SK-N-SH (cell line): ENCODE measurements around the gene MINDY4. TPM values are rescaled to one million over a fixed set of nuclear protein-coding genes. Genes with fewer than 3 reads are reported as not detected.
A peak's percentile ranks its signal among the peaks of the same experiment; 100 is the strongest.

ENCODE experiments used
- CTCF ChIA-PET: fragments of 300-600, 350-600 bp; formaldehyde crosslinking; extraction: SDS; loops from one replicate; lab custom pipeline; 2021; lab: Yijun Ruan, JAX
- POLR2A ChIA-PET: fragments of 350-600 bp; sonication (Branson Sonifier 250); formaldehyde crosslinking; extraction: SDS; loops from one replicate; lab custom pipeline; 2020; ENCODE audit warnings: antibody characterized with exemption, inconsistent platforms; lab: Yijun Ruan, JAX
- DNase-seq: peaks from one replicate; pipeline ENCODE4 v3.0.0; 2012
- H2AFZ ChIP-seq: fragments of 200-600 bp; sonication (generic); 2 replicates; pipeline ENCODE4 v1.8.1; 2016; ENCODE audit warnings: antibody characterized with exemption, mild to moderate bottlenecking, low read depth
- H3F3A ChIP-seq: fragments of 200-600 bp; sonication (generic); replicated peaks from 2 replicates; pipeline ENCODE3; 2016; ENCODE audit warnings: antibody characterized with exemption, mild to moderate bottlenecking; ENCODE audit not compliant: insufficient read depth
- H3K27ac ChIP-seq, 2 experiments: fragments of 200-500 bp in 1 of 2; fragments of 200-600 bp in 1 of 2; sonication (Bioruptor generic) in 1 of 2; sonication (generic), shearing (Covaris generic) in 1 of 2; 2 replicates each; pipeline versions ENCODE4 v1.5.1 to v1.6.1; 2014 to 2016; ENCODE audit warnings: low read depth in 2 of 2, inconsistent platforms in 1 of 2, low read length in 1 of 2, mild to moderate bottlenecking in 1 of 2, mixed read lengths in 1 of 2
- H3K27me3 ChIP-seq: fragments of 200-600 bp; sonication (generic), shearing (Covaris generic); 2 replicates; pipeline ENCODE4 v1.6.1; 2016; ENCODE audit warnings: mixed run types; ENCODE audit not compliant: insufficient read depth
- H3K36me3 ChIP-seq, 2 experiments: fragments of 200-500 bp in 1 of 2; fragments of 200-600 bp in 1 of 2; sonication (Bioruptor generic) in 1 of 2; sonication (generic) in 1 of 2; replicated peaks in 1 of 2; 2 replicates each; pipeline versions ENCODE3 to v1.5.1; 2014 to 2016; ENCODE audit warnings: low read length in 1 of 2, mild to moderate bottlenecking in 1 of 2; ENCODE audit not compliant: insufficient read depth in 2 of 2, control insufficient read depth in 1 of 2
- H3K4me1 ChIP-seq, 2 experiments: fragments of 200-500 bp in 1 of 2; fragments of 200-600 bp in 1 of 2; sonication (Bioruptor generic) in 1 of 2; sonication (generic), shearing (Covaris generic) in 1 of 2; 2 replicates each; pipeline versions ENCODE4 v1.5.1 to v1.6.1; 2014 to 2016; ENCODE audit warnings: low read depth in 1 of 2, low read length in 1 of 2, mixed run types in 1 of 2; ENCODE audit not compliant: insufficient read depth in 2 of 2, control insufficient read depth in 1 of 2
- H3K4me2 ChIP-seq: fragments of 200-600 bp; sonication (generic), shearing (Covaris generic); 2 replicates; pipeline ENCODE4 v1.6.1; 2017; ENCODE audit warnings: mixed run types
- H3K4me3 ChIP-seq, 2 experiments: fragments of 200-500 bp in 1 of 2; fragments of 200-600 bp in 1 of 2; sonication (Bioruptor generic) in 1 of 2; sonication (generic), shearing (Covaris generic) in 1 of 2; 2 replicates each; pipeline versions ENCODE4 v1.5.1 to v1.8.1; 2014 to 2016; ENCODE audit warnings: low read depth in 2 of 2, inconsistent platforms in 1 of 2, low read length in 1 of 2, mild to moderate bottlenecking in 1 of 2, mixed read lengths in 1 of 2, moderate library complexity in 1 of 2
- H3K79me2 ChIP-seq: fragments of 200-600 bp; sonication (generic); 2 replicates; pipeline ENCODE4 v1.8.1; 2017; ENCODE audit warnings: mild to moderate bottlenecking; ENCODE audit not compliant: insufficient read depth
- H3K9ac ChIP-seq: fragments of 200-600 bp; sonication (generic); 2 replicates; pipeline ENCODE4 v1.6.1; 2017; ENCODE audit warnings: mixed run types
- H3K9me2 ChIP-seq: fragments of 200-600 bp; sonication (generic); 2 replicates; pipeline ENCODE4 v1.6.1; 2017; ENCODE audit warnings: mixed run types
- H3K9me3 ChIP-seq: fragments of 200-600 bp; sonication (generic); 2 replicates; pipeline ENCODE4 v1.6.1; 2017; ENCODE audit warnings: mixed run types, mild to moderate bottlenecking, moderate library complexity
- H4K20me1 ChIP-seq: fragments of 200-600 bp; sonication (generic); 2 replicates; pipeline ENCODE4 v1.6.1; 2017; ENCODE audit warnings: mild to moderate bottlenecking, mixed run types; ENCODE audit not compliant: insufficient read depth
- CHD2 ChIP-seq: fragments of 150-350 bp; IDR thresholded peaks from 2 replicates; pipeline ENCODE4 v1.6.1; 2018; ENCODE audit warnings: low read length; ENCODE audit not compliant: partially characterized antibody
- ELF1 ChIP-seq: IDR thresholded peaks from 2 replicates; pipeline ENCODE4 v1.4.0; 2012
- EP300 ChIP-seq, 2 experiments: IDR thresholded peaks; 2 replicates each; pipeline versions ENCODE4 v1.4.0 to v1.6.1; 2012; ENCODE audit warnings: borderline replicate concordance in 1 of 2, low read depth in 1 of 2, low read length in 1 of 2
- FOXJ3 ChIP-seq: sonication (generic); formaldehyde crosslinking; IDR thresholded peaks from 2 replicates; pipeline ENCODE4 v1.5.1; 2020; ENCODE audit warnings: mild to moderate bottlenecking, missing genetic modification reagents
- FOXM1 ChIP-seq: IDR thresholded peaks from 2 replicates; pipeline ENCODE4 v1.4.0; 2012; ENCODE audit warnings: low read depth, mild to moderate bottlenecking
- IRF3 ChIP-seq: fragments of 150-350 bp; IDR thresholded peaks from 2 replicates; pipeline ENCODE4 v1.6.1; 2016; ENCODE audit warnings: mild to moderate bottlenecking, low read depth, low read length
- JUND ChIP-seq: IDR thresholded peaks from 2 replicates; pipeline ENCODE4 v1.4.0; 2012
- MEF2A ChIP-seq: IDR thresholded peaks from 2 replicates; pipeline ENCODE4 v1.4.0; 2012; ENCODE audit warnings: low read depth, borderline replicate concordance
- NRF1 ChIP-seq: IDR thresholded peaks from 2 replicates; pipeline ENCODE4 v1.6.1; 2012; ENCODE audit warnings: low read depth, mild to moderate bottlenecking, low read length
- PBX3 ChIP-seq: IDR thresholded peaks from 2 replicates; pipeline ENCODE4; 2012
- RFX5 ChIP-seq: IDR thresholded peaks from 2 replicates; pipeline ENCODE4 v1.6.1; 2012; ENCODE audit warnings: mild to moderate bottlenecking, improper control_type of control experiment, low read length
- RXRA ChIP-seq: IDR thresholded peaks from 2 replicates; pipeline ENCODE4 v1.4.0; 2012; ENCODE audit warnings: low read depth, mild to moderate bottlenecking, borderline replicate concordance
- TAF1 ChIP-seq: IDR thresholded peaks from 2 replicates; pipeline ENCODE4 v1.6.1; 2012; ENCODE audit warnings: low read depth, mild to moderate bottlenecking, low read length, moderate library complexity, borderline replicate concordance
- WGBS: methylation state at CpG from one replicate; pipeline ENCODE4 v1.1.6; 2017; ENCODE audit warnings: low lambda C conversion rate; 5-methylcytosine and 5-hydroxymethylcytosine counted together
- polyA plus RNA-seq, 3 experiments: library from polyadenylated mRNA; depleted of rRNA; stranded (reverse); fragments of >200 nt; gene quantifications; 2 replicates each; pipeline ENCODE4 v1.2.3, GENCODE V29; 2012
- TF ChIP-seq, protein P1 (sequence below): IDR thresholded peaks from 2 replicates; pipeline ENCODE4 v1.4.0; 2012; ENCODE audit warnings: low read depth
- TF ChIP-seq, protein P2 (sequence below): IDR thresholded peaks from 2 replicates; pipeline ENCODE4 v1.4.0; 2012; ENCODE audit warnings: low read depth, borderline replicate concordance
- TF ChIP-seq, protein P3 (sequence below): IDR thresholded peaks from 2 replicates; pipeline ENCODE4 v1.6.1; 2012; ENCODE audit warnings: mild to moderate bottlenecking, low read depth, low read length, moderate library complexity

The MINDY4 gene
- polyA plus RNA-seq, 1 of the 3 experiments (the other 2 are of a cell fraction), result 1.8 TPM

GRCh38 chr7:30921540-30922401, 150.6 kb downstream of the MINDY4 start:
- Histone ChIP-seq H3K27me3 (no peaks in the 10 kb centered on the region), H3K9me2 (no peaks in the 10 kb centered on the region), H3F3A (peaks cover 11% of the 10 kb centered on the region), H3K9me3 (no peaks in the 10 kb centered on the region), H3K4me3 (no peak overlapping the region), H4K20me1 (no peaks in the 10 kb centered on the region), H3K36me3 (no peaks in the 10 kb centered on the region), H3K4me2 (peak overlapping the region; percentile 20), H3K27ac (peak overlapping the region in 1 of 2 experiments; percentile 48; a peak in 2 of 4 replicates), H3K9ac (peak overlapping the region; percentile 24), H2AFZ (peak overlapping the region; percentile 55), H3K4me1 (peaks cover 20 to 35% of the 10 kb centered on the region in 2 experiments; a peak in 3 of 4 replicates), H3K79me2 (no peaks in the 10 kb centered on the region)
- ChIA-PET CTCF (interaction anchor here (0.8 to 4.2 kb wide), 3 partner anchors 12 to 239 kb away, joined by 3 to 34 read pairs (median 4); partner anchors contain the start of gene CRHR2), POLR2A (no interaction called here)
- peak; percentile 31 for DNase-seq
- TF ChIP-seq RXRA (no peak), JUND (no peak), FOXM1 (no peak), NRF1 (no peak), RFX5 (no peak), IRF3 (no peak), FOXJ3 (no peak), CHD2 (no peak), TAF1 (no peak), ELF1 (no peak), MEF2A (no peak), PBX3 (no peak), EP300 (IDR thresholded peaks at IDR 0.05; ENCODE audit: borderline replicate concordance in 1 of 2, low read depth in 1 of 2, low read length in 1 of 2) (no peak)
- TF ChIP-seq, protein P1, sequence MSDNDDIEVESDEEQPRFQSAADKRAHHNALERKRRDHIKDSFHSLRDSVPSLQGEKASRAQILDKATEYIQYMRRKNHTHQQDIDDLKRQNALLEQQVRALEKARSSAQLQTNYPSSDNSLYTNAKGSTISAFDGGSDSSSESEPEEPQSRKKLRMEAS, result no peak
- TF ChIP-seq, protein P2, sequence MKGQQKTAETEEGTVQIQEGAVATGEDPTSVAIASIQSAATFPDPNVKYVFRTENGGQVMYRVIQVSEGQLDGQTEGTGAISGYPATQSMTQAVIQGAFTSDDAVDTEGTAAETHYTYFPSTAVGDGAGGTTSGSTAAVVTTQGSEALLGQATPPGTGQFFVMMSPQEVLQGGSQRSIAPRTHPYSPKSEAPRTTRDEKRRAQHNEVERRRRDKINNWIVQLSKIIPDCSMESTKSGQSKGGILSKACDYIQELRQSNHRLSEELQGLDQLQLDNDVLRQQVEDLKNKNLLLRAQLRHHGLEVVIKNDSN, result no peak
- TF ChIP-seq, protein P3, sequence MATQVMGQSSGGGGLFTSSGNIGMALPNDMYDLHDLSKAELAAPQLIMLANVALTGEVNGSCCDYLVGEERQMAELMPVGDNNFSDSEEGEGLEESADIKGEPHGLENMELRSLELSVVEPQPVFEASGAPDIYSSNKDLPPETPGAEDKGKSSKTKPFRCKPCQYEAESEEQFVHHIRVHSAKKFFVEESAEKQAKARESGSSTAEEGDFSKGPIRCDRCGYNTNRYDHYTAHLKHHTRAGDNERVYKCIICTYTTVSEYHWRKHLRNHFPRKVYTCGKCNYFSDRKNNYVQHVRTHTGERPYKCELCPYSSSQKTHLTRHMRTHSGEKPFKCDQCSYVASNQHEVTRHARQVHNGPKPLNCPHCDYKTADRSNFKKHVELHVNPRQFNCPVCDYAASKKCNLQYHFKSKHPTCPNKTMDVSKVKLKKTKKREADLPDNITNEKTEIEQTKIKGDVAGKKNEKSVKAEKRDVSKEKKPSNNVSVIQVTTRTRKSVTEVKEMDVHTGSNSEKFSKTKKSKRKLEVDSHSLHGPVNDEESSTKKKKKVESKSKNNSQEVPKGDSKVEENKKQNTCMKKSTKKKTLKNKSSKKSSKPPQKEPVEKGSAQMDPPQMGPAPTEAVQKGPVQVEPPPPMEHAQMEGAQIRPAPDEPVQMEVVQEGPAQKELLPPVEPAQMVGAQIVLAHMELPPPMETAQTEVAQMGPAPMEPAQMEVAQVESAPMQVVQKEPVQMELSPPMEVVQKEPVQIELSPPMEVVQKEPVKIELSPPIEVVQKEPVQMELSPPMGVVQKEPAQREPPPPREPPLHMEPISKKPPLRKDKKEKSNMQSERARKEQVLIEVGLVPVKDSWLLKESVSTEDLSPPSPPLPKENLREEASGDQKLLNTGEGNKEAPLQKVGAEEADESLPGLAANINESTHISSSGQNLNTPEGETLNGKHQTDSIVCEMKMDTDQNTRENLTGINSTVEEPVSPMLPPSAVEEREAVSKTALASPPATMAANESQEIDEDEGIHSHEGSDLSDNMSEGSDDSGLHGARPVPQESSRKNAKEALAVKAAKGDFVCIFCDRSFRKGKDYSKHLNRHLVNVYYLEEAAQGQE, result no peak
- WGBS, result 95% methylated on average over 19 of the region's 19 CpGs
